Karpas-422 (cell line): ENCODE data around the gene CRK. TPM values are rescaled to one million over a fixed set of nuclear protein-coding genes. Genes with fewer than 3 reads are reported as not detected.

ENCODE experiments used
- DNase-seq: peaks from one replicate; pipeline ENCODE4 v3.0.0-alpha.2; 2015
- H2AFZ ChIP-seq: fragments of 200-600 bp; sonication (generic); 2 replicates; pipeline ENCODE4 v1.6.1; 2014; ENCODE audit warnings: antibody characterized with exemption, low read length, mixed read lengths
- H3K27ac ChIP-seq: fragments of 200-600 bp; sonication (generic); 2 replicates; pipeline ENCODE4 v1.5.1; 2014; ENCODE audit warnings: mild to moderate bottlenecking, low read length, moderate library complexity
- H3K27me3 ChIP-seq: fragments of 200-600 bp; sonication (generic); 2 replicates; pipeline ENCODE4 v1.6.1; 2014; ENCODE audit warnings: low read length, mixed read lengths
- H3K36me3 ChIP-seq: fragments of 200-600 bp; sonication (generic); 2 replicates; pipeline ENCODE4 v1.6.1; 2014; ENCODE audit warnings: low read length, mixed read lengths; ENCODE audit not compliant: insufficient read depth
- H3K4me1 ChIP-seq: fragments of 200-600 bp; sonication (generic); 2 replicates; pipeline ENCODE4 v1.6.1; 2014; ENCODE audit warnings: mild to moderate bottlenecking, low read length, mixed read lengths
- H3K4me2 ChIP-seq: fragments of 200-600 bp; sonication (generic); 2 replicates; pipeline ENCODE4 v1.6.1; 2014; ENCODE audit warnings: low read length, low read depth, mild to moderate bottlenecking; ENCODE audit not compliant: poor library complexity, severe bottlenecking
- H3K4me3 ChIP-seq: fragments of 200-600 bp; sonication (generic); 2 replicates; pipeline ENCODE4 v1.5.1; 2014; ENCODE audit warnings: mild to moderate bottlenecking, antibody characterized with exemption, low read length, mixed read lengths
- H3K79me2 ChIP-seq: fragments of 200-600 bp; sonication (generic); 2 replicates; pipeline ENCODE4 v1.6.1; 2014; ENCODE audit warnings: mild to moderate bottlenecking, low read length, mixed read lengths
- H3K9ac ChIP-seq: fragments of 200-600 bp; sonication (generic); 2 replicates; pipeline ENCODE4 v1.6.0; 2014; ENCODE audit warnings: low read length
- H3K9me2 ChIP-seq: fragments of 200-600 bp; sonication (generic), shearing (Covaris generic); replicated peaks from 2 replicates; pipeline ENCODE4 v1.6.0; 2014; ENCODE audit warnings: mild to moderate bottlenecking, low read length, moderate library complexity; ENCODE audit not compliant: insufficient read depth
- H3K9me3 ChIP-seq: fragments of 300-700, 200-600 bp; sonication (generic); 2 replicates; pipeline ENCODE4 v1.6.1; 2014; ENCODE audit warnings: low read length, mixed read lengths
- H4K20me1 ChIP-seq: fragments of 200-600 bp; sonication (generic); 2 replicates; pipeline ENCODE4 v1.6.1; 2014; ENCODE audit warnings: mild to moderate bottlenecking, antibody characterized with exemption, low read length, low read depth; ENCODE audit not compliant: insufficient read depth
- total RNA-seq: library from RNA; depleted of rRNA; stranded (reverse); fragments of >200 nt; shearing (Covaris generic); gene quantifications from 2 replicates; pipeline ENCODE4 v1.2.3, GENCODE V29; 2014; ENCODE audit warnings: low replicate concordance

The CRK gene
- total RNA-seq, 1 experiment from 2014 or later: 14.1 TPM

GRCh38 chr17:1482680-1483079, 26.6 kb upstream of the CRK start:
- DNase-seq: no peak
- Histone ChIP-seq H3K9me2 (no peaks in the 10 kb centered on the region), H3K9me3 (no peaks in the 10 kb centered on the region), H3K27ac (no peak overlapping the region), H3K79me2 (peaks cover 4% of the 10 kb centered on the region; the same call in 1 of the 2 replicates), H3K27me3 (no peaks in the 10 kb centered on the region), H3K4me2 (no peak overlapping the region), H4K20me1 (no peaks in the 10 kb centered on the region), H3K36me3 (no peaks in the 10 kb centered on the region; the same call in 1 of the 2 replicates), H2AFZ (no peak overlapping the region), H3K9ac (no peak overlapping the region), H3K4me3 (no peak overlapping the region), H3K4me1 (peaks cover 28% of the 10 kb centered on the region)

DNA sequence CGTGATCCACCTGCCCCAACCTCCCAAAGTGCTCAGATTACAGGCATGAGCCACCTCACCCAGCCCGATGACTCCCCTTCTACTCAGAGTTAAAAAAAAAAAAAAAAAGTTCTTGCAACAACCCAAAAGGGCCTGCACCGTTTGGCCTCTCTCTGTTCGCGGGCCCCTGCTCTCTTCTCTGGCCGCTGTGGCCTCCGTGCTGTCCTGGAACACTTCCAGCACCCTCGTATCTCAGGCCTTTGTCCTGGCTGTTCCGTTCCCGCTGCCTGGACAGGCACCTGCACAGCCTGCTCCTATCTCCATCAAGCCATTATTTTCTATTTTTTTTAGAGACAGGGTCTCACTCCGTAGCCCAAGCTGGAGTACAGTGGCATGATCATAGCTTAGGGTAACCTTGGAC, 25.7 kb upstream of the CRK start:
- Histone ChIP-seq H3K36me3 (no peaks in the 10 kb centered on the region; the same call in 1 of the 2 replicates), H4K20me1 (no peaks in the 10 kb centered on the region), H3K79me2 (peaks cover 4% of the 10 kb centered on the region; the same call in 1 of the 2 replicates), H3K9me2 (no peaks in the 10 kb centered on the region), H3K27ac (no peak overlapping the region), H3K4me1 (peaks cover 19% of the 10 kb centered on the region), H2AFZ (no peak overlapping the region), H3K9ac (no peak overlapping the region), H3K9me3 (no peaks in the 10 kb centered on the region), H3K27me3 (no peaks in the 10 kb centered on the region), H3K4me3 (no peak overlapping the region), H3K4me2 (no peak overlapping the region)
- no peak for DNase-seq

DNA sequence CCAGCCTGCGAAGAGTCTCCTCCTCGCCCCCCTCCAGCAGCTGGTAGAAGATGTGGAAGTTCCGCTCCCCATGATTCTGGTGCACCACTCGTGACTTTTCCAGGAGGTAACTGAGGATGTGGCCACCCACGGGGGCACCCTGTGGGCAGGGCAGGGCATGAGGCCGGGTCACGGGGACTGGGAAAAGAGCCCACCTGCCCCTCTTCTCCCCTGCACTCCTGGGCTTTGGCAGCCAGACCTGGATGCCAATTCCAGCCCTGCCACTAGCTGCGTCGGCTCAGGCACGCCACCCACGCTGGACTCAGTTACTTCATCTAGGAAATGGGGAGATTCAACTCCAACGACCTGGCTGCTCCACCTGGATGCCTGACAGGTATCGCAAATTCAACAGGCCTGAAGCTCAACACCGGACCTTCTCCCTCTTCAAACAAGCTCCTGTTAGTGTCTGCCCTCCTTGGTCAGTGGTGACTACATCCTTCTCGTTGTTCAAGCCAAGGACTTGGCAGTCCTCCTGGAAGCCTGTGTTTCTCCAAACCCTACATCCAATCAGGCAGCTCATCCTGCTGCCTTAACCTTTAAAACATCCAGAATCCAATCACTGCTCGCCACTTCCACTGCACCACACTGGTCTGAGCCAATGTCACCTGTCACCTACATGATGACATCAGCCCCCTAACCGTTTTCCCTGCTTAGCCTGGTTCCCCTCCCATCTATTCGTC, 24.9 kb upstream of the CRK start:
- no peak for DNase-seq
- Histone ChIP-seq H3K27me3 (no peaks in the 10 kb centered on the region), H3K27ac (no peak overlapping the region), H3K36me3 (no peaks in the 10 kb centered on the region; the same call in 1 of the 2 replicates), H3K9me3 (no peaks in the 10 kb centered on the region), H3K4me1 (peaks cover 12% of the 10 kb centered on the region), H2AFZ (no peak overlapping the region), H3K9me2 (no peaks in the 10 kb centered on the region), H4K20me1 (no peaks in the 10 kb centered on the region), H3K4me3 (no peak overlapping the region), H3K4me2 (no peak overlapping the region), H3K79me2 (peaks cover 4% of the 10 kb centered on the region; the same call in 1 of the 2 replicates), H3K9ac (no peak overlapping the region)

DNA sequence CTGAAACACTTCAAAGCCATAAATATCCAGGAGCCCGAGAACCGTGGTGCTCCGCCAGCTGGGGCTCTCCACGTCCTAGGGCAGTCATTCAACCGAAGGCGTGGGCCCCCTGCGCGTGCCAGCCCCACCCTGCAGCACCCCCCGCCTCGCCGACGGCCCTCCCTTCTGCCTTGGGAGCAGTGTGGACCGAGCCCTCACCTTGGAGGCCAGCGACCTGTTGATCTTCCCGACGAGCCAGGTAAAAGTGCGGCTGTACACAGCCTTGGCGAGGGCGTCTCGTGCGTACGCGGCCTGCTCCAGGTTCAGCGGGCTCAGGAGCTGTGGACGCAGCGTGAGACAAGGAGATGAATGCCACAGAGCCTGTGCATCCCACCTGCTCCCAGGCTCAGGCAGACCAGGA, 22.4 kb upstream of the CRK start:
- Histone ChIP-seq H3K9ac (no peak overlapping the region), H2AFZ (no peak overlapping the region), H4K20me1 (no peaks in the 10 kb centered on the region), H3K4me2 (no peak overlapping the region), H3K4me1 (peaks cover 14% of the 10 kb centered on the region), H3K9me2 (no peaks in the 10 kb centered on the region), H3K27me3 (no peaks in the 10 kb centered on the region), H3K79me2 (no peaks in the 10 kb centered on the region), H3K27ac (no peak overlapping the region), H3K9me3 (no peaks in the 10 kb centered on the region), H3K36me3 (no peaks in the 10 kb centered on the region; the same call in 1 of the 2 replicates), H3K4me3 (no peak overlapping the region)
- no peak for DNase-seq

GRCh38 chr17:1475321-1475854, 19.4 kb upstream of the CRK start:
- Histone ChIP-seq H3K36me3 (no peaks in the 10 kb centered on the region), H4K20me1 (no peaks in the 10 kb centered on the region), H2AFZ (no peak overlapping the region), H3K9me3 (no peaks in the 10 kb centered on the region), H3K9ac (no peak overlapping the region), H3K79me2 (no peaks in the 10 kb centered on the region), H3K4me1 (peaks cover 14% of the 10 kb centered on the region), H3K9me2 (no peaks in the 10 kb centered on the region), H3K4me3 (no peak overlapping the region), H3K27ac (0 out of 2 replicates have a peak overlapping the region, but pooled peaks have one; percentile 15), H3K4me2 (no peak overlapping the region), H3K27me3 (no peaks in the 10 kb centered on the region)
- no peak for DNase-seq

DNA sequence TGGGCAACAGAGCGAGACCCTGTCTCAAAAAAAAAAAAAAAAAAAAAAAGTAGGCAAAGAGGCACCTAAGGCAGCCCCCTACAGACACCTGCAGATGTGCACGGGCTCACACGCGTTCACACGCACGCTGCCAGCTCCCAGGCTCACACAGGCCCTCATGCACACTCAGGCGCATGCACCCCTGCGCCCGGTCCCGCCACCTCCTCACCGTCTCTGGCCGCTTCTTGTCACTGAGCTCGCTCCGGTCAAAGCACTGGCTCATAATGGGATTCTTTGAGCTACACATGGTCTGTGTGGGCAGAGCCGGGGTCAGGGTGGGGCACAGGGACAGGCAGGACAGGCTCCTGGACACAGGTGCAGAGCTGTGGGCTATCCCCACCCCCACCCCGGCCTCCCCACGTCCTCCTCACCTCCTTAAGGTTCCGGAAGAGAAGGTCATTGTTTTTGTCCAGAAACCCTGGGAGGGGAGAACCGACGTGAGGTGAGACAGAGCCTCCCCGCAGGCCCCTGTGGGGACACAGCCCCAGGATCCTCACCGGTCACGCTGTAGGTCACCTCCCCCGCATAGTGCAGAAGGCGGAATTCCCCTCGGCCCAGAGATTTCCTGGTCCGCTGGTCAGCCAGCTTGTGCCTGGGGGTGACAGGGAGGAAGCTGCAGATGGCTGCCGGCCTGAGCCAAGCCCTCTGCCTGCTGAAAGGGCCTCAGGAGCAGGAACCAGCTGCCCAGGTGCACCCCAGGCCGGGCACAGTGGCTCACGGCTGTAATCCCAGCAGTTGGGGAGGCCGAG, 18.6 kb upstream of the CRK start:
- H3K27ac ChIP-seq: peak overlapping the region; percentile 15; the same call in 1 of the 2 replicates
- H4K20me1 ChIP-seq: no peaks in the 10 kb centered on the region
- H3K4me1 ChIP-seq: peaks cover 14% of the 10 kb centered on the region
- H2AFZ ChIP-seq: peak overlapping the region; percentile 43; the same call in 1 of the 2 replicates
- H3K79me2 ChIP-seq: no peaks in the 10 kb centered on the region
- no peak overlapping the region for H3K4me3 ChIP-seq
- H3K36me3 ChIP-seq: no peaks in the 10 kb centered on the region
- H3K27me3 ChIP-seq: no peaks in the 10 kb centered on the region
- H3K9me3 ChIP-seq: no peaks in the 10 kb centered on the region
- no peak for DNase-seq
- H3K4me2 ChIP-seq: no peak overlapping the region
- H3K9me2 ChIP-seq: no peaks in the 10 kb centered on the region
- no peak overlapping the region for H3K9ac ChIP-seq

- H2AFZ ChIP-seq: no peak overlapping the region
- H3K27me3 ChIP-seq: no peaks in the 10 kb centered on the region
- H3K9me3 ChIP-seq: no peaks in the 10 kb centered on the region
- H3K27ac ChIP-seq: no peak overlapping the region
- no peak for DNase-seq
- no peaks in the 10 kb centered on the region for H3K9me2 ChIP-seq
- no peaks in the 10 kb centered on the region for H3K79me2 ChIP-seq
- H3K4me3 ChIP-seq: no peak overlapping the region
- no peaks in the 10 kb centered on the region for H4K20me1 ChIP-seq
- peaks cover 14% of the 10 kb centered on the region for H3K4me1 ChIP-seq
- no peaks in the 10 kb centered on the region for H3K36me3 ChIP-seq
- no peak overlapping the region for H3K9ac ChIP-seq
- no peak overlapping the region for H3K4me2 ChIP-seq
Measured at GRCh38 chr17:1473841-1474240, 17.8 kb upstream of the CRK start.

GRCh38 chr17:1473170-1473569, 17.1 kb upstream of the CRK start:
- Histone ChIP-seq H2AFZ (no peak overlapping the region), H3K4me1 (peaks cover 14% of the 10 kb centered on the region), H3K27me3 (no peaks in the 10 kb centered on the region), H3K79me2 (no peaks in the 10 kb centered on the region), H3K9ac (0 out of 2 replicates have a peak overlapping the region, but pooled peaks have one; percentile 16), H3K27ac (no peak overlapping the region), H3K4me3 (no peak overlapping the region), H3K9me2 (no peaks in the 10 kb centered on the region), H4K20me1 (no peaks in the 10 kb centered on the region), H3K36me3 (no peaks in the 10 kb centered on the region), H3K9me3 (no peaks in the 10 kb centered on the region), H3K4me2 (no peak overlapping the region)
- peak; percentile 70 for DNase-seq
